Stimulated activated CD8-positive, alpha-beta memory T cell treated with anti-CD3 and anti-CD28 coated beads, Interleukin-7, amount 100 ng/mL, for 24 hours (primary cell): ENCODE data around the gene HIRA.
A peak's percentile ranks its signal among the peaks of the same experiment; 100 is the strongest.

Experiments
- DNase-seq: peaks from one replicate; pipeline ENCODE4 v3.0.0-alpha.2; 2020; ENCODE audit warnings: low read depth

Gene HIRA, protein sequence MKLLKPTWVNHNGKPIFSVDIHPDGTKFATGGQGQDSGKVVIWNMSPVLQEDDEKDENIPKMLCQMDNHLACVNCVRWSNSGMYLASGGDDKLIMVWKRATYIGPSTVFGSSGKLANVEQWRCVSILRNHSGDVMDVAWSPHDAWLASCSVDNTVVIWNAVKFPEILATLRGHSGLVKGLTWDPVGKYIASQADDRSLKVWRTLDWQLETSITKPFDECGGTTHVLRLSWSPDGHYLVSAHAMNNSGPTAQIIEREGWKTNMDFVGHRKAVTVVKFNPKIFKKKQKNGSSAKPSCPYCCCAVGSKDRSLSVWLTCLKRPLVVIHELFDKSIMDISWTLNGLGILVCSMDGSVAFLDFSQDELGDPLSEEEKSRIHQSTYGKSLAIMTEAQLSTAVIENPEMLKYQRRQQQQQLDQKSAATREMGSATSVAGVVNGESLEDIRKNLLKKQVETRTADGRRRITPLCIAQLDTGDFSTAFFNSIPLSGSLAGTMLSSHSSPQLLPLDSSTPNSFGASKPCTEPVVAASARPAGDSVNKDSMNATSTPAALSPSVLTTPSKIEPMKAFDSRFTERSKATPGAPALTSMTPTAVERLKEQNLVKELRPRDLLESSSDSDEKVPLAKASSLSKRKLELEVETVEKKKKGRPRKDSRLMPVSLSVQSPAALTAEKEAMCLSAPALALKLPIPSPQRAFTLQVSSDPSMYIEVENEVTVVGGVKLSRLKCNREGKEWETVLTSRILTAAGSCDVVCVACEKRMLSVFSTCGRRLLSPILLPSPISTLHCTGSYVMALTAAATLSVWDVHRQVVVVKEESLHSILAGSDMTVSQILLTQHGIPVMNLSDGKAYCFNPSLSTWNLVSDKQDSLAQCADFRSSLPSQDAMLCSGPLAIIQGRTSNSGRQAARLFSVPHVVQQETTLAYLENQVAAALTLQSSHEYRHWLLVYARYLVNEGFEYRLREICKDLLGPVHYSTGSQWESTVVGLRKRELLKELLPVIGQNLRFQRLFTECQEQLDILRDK

DNA sequence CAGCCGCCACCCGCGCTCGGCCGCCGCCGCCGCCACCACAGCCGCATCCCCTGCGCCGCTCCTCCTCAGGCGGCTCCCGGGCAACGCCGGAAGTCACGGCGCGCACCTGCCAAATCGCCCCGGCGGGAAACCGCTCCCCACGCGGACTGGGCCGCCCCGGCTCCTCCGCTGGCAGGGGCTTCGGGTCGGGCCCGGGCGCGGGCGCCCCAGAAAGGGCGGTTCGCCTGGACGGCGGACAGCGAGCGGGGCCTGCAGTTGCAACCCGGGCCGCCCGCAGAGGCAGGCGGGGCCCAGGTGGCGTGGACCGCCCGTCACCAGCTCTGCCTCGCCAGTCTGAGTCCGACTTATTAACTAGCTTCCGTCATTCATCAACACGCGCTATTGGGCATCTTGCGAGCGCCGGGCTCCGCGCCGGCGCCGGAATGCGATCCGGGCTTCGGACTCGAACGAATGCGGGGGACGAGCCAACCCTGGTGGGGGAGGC is at the start of gene HIRA:
Gene HIRA (minus strand): TSS at position 85 of the 484 bp plus-strand sequence. CDS start 257 bp downstream, outside the sequence.
- peak; percentile 79 for DNase-seq

DNA sequence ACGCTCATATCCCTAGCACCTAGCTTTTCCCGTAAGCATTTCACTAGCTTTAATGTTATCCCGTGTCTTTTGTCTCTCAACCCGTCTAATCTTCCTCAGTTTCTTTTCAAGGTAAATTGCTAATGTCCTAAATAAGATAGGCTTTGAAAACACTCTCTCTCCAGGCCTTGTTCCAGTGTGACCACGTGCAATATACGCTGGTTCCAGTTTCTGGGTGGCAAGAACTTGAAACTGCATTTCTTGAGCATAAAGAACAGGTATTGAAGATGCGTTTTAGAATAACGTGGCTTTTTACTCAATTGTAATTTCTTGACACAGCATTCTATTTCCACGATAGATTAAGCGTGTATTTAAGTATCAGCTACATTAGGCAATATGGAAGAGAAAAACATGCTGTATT is 49.3 kb upstream of the HIRA start:
- DNase-seq: no peak

DNA sequence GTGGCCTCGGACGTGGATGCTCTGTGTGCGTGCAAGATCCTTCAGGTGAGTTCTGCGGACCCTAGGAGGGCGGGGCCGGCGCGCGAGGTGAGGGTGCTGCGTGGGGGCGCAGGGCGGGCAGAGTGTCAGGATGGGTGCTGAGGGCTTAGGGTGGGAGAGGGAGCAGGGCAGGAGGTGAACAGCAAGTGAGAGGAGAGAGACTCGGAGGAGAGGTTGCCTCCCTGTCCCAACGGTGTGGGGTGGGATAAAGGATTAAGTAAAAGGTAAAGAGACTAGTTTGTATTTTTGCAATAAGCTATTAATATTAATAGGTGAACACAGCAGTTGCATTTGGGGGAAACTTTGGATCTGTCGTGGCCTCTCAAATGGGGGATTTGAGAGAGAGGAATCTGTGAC is 48.6 kb upstream of the HIRA start:
- no peak for DNase-seq

DNA sequence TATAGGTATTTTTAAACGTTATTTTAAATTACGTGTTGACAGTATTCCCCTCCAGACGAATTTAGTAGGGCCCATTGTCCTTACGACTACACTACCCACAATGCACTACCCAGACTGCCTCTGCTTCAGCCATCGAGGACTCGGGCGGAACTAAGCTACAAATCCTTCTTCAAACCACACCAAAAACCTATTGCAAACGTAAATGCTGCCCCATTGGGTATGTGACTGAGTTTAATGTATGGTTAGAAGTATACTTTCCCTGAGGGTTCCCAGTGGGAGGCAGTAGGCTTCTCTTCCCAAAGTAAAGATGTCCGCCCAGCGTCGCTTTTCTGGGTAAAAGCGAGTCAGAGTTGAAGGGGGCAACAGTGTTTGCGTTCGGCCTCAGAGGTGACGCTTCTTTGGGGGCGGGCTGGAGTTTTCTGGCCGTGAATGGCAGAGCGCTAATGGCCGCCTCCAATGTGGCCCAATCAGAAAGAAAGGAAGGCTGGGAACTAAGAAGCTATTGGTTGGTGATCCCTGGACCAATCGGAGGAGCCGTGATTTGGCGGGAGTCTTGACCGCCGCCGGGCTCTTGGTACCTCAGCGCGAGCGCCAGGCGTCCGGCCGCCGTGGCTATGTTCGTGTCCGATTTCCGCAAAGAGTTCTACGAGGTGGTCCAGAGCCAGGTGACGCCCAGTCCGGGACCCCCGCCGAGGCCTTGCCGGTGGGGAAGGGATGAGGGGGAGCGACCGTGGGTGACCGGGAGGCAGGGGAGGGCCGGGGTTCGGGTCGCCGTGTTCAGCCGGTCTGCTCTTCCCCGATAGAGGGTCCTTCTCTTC is 48.0 kb upstream of the HIRA start, which contains the start of gene CDC45:
Gene CDC45 (plus strand): TSS at position 566 of the 818 bp plus-strand sequence. CDS start 49 bp downstream, at position 615.
- DNase-seq: peak; percentile 83

DNA sequence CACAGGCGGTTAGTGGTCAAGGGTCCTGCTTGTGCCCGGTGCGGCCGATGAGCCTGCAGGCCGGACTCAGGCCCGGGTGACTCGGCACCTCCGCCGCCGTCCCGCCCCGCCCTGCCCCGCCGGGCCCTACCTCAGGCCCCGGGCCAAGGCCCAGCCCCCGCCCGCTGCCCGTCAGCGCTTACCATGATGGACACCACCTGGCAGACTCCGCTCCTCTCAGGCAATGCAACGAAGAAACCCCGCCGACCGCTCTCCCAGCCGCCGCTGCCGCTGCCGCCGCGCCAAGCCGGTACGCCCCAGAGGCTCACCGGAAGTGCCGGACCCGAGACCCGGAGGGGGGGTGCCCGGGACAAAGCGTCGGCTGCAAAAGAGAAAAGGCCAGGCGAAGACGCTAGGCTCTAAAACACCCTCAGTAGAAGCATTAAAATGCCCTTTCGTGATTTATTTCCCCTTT is 47.4 kb upstream of the HIRA start, which contains the start of gene UFD1:
Gene UFD1 (minus strand): TSS at position 293 of the 454 bp plus-strand sequence. CDS start 108 bp downstream, at position 185.
- peak; percentile 64 for DNase-seq

DNA sequence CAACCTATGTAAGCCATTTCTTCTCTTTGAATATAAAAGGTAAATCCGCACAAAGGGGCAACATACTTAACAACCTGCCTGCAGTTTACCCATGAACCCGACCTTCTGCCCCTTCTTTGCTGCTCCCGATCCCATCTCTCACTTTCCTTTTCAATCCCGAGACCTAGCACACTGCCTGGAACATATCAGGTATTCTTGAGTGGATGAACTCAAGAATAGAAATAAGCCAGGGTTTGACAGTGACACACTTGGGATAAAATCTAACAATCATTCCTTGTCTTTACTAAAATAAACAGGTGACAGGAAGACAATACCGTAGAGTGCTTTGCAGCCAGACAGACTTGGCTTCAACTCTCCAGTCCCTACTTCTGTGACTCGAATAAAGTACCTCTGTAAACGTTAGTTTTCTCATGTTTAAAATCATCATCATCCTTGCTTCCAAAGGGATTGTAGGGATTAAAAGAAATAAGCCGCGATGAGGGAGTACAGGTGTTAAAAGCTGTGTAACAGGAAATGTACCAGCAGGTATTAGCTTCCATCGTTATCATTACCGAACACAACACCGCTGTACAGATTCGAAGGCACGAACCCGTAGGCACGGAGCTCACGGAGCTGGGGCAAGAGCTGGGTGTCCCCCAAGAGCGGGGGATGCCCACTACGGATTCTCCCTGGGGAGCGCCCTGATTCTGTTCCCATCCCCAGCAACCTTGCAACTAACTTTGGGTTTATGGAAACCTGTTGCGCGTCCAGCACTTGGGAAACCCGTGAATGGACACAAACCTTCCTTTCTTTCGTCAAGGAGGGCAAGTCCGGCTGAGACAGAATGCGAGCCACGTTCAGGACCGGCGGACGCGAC is 46.7 kb upstream of the HIRA start:
- no peak for DNase-seq

DNA sequence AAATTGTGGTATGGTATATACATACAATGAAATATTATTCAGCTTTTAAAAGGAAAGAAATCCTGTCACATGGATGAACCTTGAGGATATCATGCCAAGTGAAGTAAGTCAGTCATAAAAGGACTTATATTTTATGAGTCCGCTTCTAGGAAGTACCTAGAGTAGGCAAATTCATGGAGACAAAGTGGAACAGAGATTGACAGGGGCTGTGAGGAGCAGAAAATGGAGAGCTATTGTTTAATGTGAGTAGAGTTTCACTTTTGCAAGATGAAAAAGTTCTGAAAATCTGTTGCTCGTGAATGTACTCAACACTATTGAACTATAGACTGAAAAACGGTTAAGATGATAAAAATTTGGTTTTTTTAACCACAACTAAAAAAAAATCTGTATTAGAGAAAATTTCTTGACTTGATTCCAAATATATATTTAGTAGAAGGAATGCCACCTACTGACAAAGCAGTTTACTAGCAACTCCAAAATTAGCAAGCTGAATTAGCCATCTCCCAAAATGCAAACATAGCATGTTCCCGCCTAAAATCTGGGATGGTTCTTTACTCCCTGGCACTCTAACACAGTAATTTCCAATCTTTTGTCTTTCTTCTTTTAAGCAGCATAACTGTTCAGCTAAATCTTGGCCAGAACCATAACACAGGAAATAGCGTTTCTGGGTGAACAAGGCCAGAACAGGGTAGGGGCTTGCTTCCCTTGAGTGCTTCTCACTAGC is 46.0 kb upstream of the HIRA start:
- no peak for DNase-seq

DNA sequence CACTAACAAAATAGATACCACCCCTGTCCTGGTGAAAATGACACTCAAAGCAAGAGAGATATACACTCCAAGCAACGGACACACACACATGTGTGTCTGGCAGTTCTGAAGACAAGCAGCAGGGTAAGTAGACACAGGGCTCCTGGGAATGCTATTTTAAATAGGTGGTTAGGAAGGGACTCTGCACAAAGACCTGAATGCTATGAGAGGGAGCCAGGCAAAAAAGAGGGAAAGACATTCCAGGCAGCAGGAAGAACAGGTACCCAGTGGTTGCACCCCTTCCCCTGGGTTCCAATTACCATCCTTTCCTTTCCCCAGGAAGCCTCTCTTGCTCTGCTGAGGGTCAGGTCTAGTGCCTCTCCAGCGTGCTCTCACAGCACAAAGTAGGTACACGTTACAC is 44.5 kb upstream of the HIRA start:
- DNase-seq: no peak

DNA sequence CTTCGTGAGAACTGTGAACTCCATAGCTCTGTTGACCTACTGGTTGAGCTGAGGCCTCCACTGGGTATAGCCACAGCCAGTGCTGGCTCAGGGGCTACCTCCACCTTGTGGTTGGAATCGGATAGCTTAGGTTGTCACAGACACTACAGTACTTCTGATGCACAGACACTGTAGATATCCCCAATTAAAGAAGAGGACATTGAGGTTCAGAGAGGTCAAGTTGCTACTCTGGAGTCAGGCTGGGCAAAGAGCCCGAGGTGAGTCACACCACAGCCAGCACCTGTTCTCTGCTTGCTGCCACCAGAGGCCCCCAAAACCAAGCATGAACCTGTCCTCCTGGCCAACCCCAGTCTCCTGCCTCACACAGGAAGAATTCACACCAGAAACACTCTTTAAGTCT is 42.0 kb upstream of the HIRA start:
- no peak for DNase-seq

DNA sequence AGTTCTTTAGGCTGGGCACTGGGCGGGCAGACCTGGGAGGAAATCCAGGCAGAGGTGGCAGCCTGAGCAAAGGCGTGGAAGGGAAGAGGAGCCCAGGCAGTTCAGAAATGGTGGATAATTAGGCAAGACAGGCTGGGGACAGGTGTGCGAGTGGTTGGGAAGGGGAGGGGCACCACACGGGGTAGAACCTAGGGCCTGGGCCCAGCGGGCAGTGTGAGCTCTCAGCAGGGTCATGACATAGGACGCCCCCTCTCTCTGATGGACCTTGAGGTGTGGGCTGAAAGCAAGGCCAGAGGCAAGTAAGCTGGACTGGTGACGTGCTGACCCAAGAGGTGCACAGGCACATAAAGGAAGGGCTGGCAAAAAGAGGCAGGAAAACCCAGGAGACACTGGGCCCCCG is 40.7 kb upstream of the HIRA start:
- no peak for DNase-seq

DNA sequence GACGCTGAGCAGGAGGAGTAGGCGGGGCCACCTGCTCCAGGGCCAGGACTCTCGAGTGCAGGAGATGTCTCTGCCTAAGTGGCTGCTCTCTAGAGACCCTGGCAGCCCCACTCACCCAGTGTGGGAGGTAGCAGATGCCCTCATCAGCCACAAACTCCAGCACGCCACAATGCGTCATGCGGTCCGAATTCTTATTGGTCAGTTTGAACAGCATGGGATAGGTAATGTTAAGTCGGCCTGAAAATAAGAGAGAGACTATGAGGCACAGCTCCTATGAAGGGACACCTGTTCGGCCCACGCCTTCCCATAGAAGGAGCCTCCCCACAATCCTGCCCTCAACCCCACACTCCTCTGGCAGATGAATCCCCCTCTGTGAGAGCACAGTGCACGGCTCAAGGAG is 40.0 kb upstream of the HIRA start:
- no peak for DNase-seq

DNA sequence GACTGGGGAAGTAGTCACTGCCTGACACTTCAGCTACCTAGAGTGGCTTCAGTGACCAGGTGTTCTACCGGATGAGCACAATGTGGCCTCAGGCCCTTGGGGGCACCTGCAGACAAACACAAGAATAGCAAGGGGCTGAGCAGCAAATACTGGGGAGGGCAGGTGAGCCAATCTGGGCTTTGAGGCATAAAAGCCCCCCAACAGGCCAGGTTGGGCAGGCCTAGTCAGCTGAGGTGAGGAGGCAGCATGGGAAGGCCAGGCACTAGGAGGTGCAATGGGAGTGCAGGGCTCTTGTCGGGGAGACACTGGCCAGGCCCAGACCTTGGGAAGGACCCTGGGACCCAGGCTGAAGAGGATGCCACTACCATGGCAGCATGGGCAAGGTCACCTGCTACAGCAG is 38.5 kb upstream of the HIRA start:
- no peak for DNase-seq

DNA sequence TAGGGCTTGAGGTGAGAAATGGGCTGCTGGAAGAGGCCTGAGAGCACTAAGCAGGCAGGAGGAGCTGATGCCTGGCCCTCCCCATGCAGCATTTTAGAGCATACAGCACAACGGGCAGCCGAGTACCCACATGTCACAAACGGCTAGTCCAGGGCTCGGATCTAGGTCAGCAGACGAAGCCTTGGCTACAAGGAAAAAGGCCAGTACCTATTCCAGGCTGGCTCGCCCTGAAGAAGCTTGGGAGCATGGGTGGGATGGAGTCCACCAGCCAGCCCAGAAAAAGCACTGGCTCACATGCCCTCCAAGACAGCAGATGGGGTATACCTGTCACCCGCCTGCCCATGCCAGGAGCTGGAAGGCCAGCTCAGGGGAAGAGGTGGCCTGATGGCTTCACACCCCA is 37.9 kb upstream of the HIRA start:
- no peak for DNase-seq

DNA sequence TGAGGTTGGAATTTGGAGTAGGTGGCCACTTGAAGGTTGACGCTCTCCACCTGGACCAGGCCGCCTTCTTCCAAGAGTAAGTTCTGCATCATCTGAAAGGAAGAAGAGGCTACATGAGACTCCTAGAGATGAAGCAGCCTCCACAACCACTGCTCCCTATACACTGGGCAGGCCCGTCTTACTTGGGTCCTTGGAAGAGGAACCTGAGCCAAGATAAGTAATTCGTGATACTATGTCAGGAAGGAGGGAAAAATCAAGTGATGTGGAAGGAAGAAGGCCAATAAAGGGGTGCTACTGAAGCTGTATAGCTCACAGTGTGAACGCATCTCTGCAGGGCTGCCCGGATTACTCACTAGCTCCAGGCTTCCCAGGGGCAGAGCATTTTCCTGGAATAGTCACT is 36.4 kb upstream of the HIRA start:
- DNase-seq: no peak

DNA sequence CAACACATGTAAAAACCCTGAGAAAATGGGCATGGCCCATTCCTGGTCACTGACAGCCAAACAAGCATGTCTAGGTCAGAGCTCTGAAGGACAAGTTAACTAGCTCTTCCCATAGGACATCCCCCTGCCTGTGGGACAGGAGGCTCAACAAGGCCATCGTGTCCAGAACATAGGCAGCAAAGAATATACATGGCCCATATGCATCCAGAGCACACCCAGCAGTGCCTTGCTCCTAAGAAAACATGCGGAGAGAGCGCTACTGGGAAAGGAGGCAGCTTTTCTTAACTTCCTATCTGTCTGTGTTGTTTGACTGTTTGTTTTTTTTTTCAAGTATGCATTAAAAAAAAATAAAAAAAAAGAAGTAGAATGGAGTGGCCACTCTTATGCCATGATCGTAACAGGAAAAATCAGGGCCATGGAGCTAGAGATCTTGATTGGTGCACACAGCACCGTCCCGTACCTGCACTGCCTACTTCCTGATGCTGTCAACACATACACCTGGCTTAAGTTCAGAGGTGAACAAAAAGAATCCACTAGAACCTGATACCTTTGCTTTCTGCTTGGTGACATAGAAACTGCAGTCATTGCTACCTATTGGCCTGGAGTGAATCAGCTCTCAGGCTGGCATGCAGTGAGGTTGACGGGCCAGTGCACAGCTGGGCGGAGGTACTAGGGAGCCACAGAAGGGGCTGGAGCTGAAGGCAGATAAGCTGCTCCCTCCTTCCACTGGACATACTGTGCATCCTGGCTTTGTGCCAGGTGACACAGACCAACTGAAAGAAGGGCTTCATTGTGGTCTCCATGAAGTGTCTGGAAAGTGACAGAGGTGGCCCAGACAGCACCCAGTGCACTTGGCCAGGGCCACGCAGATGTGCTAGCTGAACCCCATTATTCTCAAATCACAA is 35.6 kb upstream of the HIRA start:
- DNase-seq: no peak

DNA sequence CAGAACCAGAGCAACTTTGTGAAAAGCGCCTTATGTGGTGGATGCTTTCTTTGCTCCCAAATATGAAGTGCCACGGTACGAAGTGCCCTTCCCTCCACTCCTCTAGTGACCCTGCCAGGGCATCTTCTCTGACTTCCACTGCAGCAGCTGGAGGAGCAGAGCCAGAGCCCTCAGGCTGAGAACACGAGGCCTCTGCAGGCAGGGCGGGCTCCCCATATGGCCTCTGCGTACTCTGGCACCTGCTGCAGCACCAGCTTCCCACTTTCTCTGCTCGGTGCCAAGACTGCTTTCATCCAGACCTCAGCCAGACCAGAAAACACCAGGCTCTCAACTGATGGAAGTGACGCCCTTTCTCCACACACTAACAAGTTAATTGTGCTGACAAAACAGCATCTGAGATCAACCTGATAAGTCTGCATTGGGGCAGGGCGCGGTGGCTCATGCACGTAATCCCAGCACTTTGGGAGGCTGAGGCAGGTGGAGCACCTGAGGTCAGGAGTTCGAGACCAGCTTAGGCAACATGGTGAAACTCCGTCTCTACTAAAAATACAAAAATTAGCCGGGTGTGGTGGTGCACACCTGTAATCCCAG is 34.7 kb upstream of the HIRA start:
- DNase-seq: no peak

DNA sequence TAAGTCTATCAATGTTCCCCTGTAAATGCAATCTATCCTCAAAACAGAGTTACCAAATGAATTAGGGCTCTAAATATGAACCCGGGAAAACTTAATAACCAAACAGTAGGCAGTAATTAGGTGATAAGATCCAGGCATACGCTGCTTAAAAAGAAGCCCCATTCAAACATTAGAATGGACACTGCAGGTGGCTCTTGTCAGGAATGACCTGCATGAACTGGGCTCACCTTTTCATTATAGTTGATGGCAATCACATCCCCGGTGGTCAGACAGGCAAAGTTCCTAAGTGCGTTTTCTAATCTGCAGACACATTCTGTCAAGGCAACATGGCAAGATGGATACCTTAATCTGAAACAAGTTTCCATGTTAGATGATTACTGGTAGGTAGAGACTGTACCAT is 33.4 kb upstream of the HIRA start:
- no peak for DNase-seq

DNA sequence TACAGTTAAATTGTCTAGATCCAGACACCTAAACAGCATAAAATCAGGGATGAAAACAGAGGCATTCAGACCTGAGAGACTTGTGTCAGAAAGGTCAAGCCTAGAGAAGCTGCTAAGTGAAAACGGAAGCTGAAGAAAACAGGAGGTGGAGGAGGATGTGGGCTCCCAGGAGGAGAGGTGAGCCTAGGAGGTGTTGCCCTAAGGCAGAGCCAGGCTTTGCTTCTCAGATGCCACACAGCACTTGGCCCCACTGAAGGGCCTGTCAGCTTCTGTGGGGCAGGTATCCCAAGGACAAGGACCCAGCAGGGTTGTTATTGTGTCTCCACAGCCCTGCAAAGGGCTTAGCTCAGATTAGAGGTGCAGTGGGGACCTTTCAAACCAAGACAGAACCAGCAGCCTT is 33.0 kb upstream of the HIRA start:
- DNase-seq: no peak
